Measurements from ENCODE around the gene SMAD2.

DNA sequence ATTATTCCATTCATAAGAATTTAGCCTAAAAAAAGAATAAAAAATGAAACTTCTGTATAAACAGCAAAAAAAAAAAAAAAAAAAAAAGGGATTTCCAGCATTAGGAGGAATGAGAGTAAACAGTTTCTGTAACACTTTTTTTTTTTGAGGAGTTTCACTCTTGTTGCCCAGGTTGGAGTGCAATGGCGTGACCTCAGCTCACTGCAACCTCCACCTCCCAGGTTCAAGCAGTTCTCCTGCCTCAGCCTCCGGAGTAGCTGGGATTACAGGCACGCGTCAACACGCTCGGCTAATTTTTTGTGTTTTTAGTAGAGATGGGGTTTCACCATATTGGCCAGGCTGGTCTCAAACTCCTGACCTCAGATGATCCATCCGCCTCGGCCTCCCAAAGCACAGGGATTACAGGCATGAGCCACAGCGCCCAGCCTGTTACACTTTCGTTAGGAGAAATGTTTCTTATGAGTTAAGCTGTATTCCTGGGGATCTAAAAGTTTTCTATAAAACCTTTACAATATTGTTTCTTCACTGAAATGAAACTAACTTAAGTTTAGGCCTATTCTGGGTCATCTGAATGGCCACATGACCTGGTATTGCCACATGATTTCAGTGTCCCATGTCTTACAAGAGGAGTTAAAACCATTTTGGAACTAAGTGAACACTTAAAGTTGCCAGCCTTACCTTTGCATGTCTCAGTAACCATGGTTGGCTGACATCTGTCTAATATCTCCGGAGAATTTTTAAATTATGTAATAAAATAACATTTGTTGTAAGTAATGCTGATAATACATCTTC, 17.5 kb downstream of the SMAD2 start:
- TF ChIP-seq, protein P1, sequence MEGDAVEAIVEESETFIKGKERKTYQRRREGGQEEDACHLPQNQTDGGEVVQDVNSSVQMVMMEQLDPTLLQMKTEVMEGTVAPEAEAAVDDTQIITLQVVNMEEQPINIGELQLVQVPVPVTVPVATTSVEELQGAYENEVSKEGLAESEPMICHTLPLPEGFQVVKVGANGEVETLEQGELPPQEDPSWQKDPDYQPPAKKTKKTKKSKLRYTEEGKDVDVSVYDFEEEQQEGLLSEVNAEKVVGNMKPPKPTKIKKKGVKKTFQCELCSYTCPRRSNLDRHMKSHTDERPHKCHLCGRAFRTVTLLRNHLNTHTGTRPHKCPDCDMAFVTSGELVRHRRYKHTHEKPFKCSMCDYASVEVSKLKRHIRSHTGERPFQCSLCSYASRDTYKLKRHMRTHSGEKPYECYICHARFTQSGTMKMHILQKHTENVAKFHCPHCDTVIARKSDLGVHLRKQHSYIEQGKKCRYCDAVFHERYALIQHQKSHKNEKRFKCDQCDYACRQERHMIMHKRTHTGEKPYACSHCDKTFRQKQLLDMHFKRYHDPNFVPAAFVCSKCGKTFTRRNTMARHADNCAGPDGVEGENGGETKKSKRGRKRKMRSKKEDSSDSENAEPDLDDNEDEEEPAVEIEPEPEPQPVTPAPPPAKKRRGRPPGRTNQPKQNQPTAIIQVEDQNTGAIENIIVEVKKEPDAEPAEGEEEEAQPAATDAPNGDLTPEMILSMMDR (conservative IDR thresholded peaks at IDR 0.05; ENCODE audit: low read length): no peak
- no peak for TF ChIP-seq EZH2phosphoT487 (IDR thresholded peaks at IDR 0.05; ENCODE audit: borderline replicate concordance, low read depth, low read length)
